A172 (cell line): Measurements from ENCODE around the gene KCNV2. TPM values are rescaled to one million over a fixed set of nuclear protein-coding genes. Genes with fewer than 3 reads are reported as not detected.

Experiments used
- DNase-seq: peaks from one replicate; pipeline ENCODE4 v3.0.0-alpha.2; 2015; ENCODE audit warnings: low spot score
- total RNA-seq: library from RNA; depleted of rRNA; stranded (reverse); fragments of >200 nt; shearing (Covaris generic); gene quantifications from 2 replicates; pipeline ENCODE4 v1.2.3, GENCODE V29; 2014; rRNA removed

The KCNV2 gene
- total RNA-seq, 1 experiment from 2014 or later, result not detected

DNA sequence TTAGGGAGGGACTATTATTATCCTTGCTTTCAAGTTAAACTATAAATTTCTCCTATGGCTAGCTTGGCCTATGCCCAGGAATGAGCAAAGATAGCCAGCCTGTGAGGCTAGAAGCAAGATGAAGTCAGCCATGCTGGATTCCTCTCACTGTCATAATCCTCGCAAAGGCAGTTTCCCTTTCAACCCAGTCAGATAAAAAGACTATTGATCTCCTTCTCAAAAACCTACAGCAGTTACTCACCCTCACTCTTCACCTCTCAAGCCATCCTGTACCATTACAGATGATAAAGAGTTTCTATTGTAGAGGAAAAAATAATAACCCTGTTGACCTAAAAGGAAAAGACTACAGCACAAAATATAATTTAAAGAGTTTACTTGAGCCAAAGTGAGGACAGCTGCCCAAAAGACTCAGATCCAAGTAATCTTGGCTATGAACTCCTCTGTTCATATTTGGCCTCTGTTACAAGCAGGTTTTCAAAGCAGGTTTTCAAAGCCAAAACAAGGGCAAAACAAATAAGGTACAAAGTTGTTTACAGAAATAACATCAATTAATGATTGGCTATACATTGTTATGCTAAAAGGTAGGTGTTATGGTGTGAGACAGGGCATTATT lies 41.7 kb downstream of the KCNV2 start:
- no peak for DNase-seq

DNA sequence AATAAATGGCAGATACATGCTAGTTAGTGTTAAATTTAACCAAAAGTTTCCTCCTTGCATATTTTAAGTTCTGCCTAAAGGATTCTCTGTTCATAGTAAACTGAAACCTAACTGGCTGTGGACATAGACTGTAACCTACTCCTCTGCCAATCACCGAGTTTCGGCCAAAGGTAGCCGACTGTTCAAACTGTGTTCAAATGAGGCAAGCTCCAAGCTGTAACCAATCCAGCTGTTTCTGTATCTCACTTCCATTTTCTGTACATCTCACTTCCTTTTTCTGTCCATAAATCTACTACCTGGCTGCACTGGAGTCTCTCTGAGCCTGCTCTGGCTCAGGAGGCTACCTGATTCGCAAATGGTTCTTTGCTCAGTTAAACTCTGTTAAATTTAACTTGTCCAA lies 44.1 kb downstream of the KCNV2 start:
- no peak for DNase-seq

DNA sequence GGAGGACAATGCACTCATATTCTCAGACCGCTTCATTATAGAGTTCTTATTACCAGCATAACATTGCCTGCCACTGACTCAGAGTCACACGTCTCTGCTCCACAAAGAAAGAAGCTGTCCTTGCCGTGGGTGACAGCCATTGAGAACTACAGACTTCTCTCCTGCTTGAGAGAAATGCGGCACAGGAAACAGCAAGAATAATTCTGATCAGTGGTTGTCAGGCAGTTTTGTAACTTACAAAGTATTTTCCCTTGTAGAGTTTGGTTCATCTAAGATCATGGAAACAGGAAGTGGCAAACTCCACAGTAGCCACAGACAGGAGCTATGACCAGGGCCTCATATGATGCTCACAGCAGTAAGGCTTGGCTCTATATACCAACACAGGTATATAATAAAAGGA lies 47.0 kb downstream of the KCNV2 start:
- peak; percentile 28 for DNase-seq

DNA sequence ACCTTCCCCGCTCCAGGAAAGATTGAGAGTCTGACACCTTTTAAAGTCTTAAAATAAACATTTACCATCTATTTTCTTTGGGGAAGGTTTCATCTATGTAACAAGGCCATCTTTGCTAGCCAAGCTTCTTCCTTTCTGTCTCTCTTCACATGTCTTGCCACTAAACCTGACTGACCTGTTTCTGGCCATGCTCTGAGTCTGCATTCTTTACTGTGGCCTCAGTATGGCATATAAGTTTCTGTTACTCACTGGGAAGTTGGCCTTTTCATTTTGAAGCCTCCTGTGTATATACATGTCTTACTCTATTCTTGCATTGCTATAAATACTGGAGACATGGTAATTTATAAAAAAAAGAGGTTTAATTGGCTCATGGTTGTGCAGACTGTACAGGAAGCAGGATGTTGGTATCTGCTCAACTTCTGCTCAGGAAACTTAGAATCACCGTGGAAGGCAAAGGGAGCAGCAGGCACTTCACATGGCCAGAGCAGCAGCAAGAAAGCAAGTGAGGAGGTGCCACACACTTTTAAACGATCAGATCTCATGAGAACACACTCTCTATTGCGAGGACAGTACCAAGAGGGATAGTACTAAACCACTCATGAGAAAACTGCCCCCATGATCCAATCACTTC lies 48.1 kb downstream of the KCNV2 start:
- DNase-seq, result no peak

DNA sequence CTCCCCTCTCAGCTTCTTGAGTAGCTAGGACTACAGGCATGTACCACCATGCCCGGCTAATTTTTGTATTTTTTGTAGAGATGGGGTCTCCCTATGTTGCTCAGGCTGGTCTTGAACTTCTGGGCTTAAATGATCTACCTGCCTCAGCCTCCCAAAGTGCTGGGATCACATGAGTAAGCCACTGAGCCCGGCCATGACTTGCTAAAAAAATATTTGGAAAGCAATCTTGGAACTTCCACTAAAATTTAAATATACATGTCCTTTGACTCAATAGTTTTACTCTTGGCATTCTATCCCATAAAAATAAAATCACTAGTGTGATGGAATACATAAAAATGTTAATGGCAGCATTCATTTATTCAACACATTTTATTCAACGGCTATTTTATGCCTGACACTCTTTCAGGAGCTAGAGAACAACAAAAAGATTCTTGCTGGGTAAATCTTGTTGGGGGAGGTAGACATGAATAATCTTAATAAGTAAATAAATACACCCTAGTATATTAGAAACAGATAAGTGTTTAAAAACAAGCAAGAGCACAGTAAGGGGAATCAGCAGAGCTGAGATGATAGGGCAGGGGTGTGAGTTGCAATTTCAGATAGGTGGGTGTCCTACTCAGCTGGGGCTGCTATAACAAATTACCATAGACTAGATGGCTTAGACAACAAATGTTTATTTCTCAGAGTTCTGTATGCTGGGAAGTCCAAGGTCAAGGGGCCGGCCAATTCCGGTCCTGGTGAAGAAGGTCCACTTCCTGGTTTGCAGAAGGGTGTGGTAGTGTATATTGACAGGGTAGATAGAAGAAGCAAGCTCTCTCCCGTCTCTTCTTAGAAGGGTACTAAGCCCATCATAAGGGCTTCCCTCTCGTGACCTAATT lies 50.7 kb downstream of the KCNV2 start:
- no peak for DNase-seq

DNA sequence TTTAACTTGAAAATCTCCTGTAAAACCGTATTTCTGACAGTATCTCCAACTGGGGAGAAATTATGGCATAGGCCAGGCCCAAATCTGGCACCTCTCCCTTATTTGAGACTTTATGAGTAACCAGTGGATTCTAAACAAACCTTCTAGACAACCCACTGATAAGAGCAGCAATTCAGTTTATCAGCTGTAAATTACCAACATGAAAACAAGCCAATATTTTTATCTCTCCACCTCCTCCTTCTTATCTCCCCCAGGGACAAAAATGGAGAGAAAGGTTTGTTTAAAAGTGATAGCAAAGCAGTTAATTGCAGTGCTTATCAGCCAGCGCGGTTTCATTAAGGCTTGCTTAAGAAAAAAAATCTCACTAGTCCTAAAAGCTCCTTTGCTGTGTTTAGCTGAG lies 53.8 kb downstream of the KCNV2 start:
- DNase-seq, result peak; percentile 53

DNA sequence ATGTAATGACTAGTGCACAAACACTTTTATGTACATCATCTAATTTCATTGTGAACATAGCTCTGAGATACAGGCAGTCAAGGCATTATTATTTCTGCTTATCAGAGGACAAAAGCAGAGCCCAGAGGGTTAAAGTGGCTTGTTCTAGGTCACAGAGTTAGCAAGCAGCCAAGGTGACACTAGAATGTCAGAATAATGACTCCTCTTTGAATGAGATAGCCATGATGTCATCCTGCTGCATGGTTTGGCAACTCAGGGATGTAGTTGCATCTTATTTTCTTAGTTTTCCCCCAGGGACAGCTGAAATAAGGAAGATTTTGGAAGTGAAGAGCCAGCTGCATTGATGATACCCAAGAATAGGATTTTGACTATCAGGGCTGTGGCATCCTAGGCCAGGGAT lies 54.4 kb downstream of the KCNV2 start:
- peak; percentile 13 for DNase-seq

DNA sequence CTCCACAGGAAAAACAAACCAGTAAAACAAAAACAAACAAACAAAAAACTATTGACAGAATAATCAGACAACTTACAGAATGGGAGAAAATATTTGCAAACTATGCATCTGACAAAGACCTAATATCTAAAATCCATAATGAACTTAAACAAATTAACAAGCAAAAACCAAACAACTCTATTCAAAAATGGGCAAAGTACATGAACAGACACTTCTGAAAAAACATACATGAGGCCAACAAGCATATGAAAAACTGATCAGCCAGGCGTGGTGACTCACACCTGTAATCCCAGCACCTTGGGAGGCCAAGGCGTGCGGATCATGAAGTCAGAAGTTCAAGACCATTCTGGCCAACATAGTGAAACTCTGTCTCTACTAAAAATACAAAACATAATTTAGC lies 60.1 kb downstream of the KCNV2 start:
- DNase-seq, result no peak

DNA sequence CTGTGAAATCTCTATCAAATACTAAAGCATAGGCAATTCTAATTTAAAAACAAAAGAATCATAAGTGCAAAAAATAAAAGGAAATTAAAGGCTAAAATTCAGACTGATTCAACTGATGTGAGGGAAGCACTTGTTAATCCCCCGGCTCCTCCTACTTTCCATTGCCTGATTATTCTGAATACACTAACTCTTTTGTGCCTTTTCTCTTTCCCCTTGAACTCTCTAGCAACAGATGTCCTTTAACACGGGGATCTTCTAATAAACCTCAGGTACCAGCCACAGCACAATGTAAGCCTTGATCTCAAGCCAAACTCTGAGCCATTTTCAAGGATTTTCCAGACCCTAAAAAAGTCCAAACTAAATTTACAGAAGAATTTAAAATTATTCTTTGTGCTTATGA lies 61.5 kb downstream of the KCNV2 start:
- DNase-seq, result no peak

Other genes with a start within 250 kb of the KCNV2 start
- 1.8 and 3.8 TPM in 2 replicates for gene VLDLR, start 95.7 kb upstream of the KCNV2 start, total RNA-seq
- 53.5 and 64.3 TPM in 2 replicates for gene PUM3, start 126.6 kb downstream of the KCNV2 start, total RNA-seq